SK-N-SH (cell line): ENCODE results near the gene FZD10. TPM values are rescaled to one million over a fixed set of nuclear protein-coding genes. Genes with fewer than 3 reads are reported as not detected.

Experiments
- CTCF ChIA-PET: fragments of 300-600, 350-600 bp; formaldehyde crosslinking; extraction: SDS; loops from one replicate; lab custom pipeline; 2021; lab: Yijun Ruan, JAX
- POLR2A ChIA-PET: fragments of 350-600 bp; sonication (Branson Sonifier 250); formaldehyde crosslinking; extraction: SDS; loops from one replicate; lab custom pipeline; 2020; ENCODE audit warnings: antibody characterized with exemption, inconsistent platforms; lab: Yijun Ruan, JAX
- DNase-seq: peaks from one replicate; pipeline ENCODE4 v3.0.0; 2012
- H2AFZ ChIP-seq: fragments of 200-600 bp; sonication (generic); 2 replicates; pipeline ENCODE4 v1.8.1; 2016; ENCODE audit warnings: antibody characterized with exemption, mild to moderate bottlenecking, low read depth
- H3F3A ChIP-seq: fragments of 200-600 bp; sonication (generic); replicated peaks from 2 replicates; pipeline ENCODE3; 2016; ENCODE audit warnings: antibody characterized with exemption, mild to moderate bottlenecking; ENCODE audit not compliant: insufficient read depth
- H3K27ac ChIP-seq, 2 experiments: fragments of 200-500 bp in 1 of 2; fragments of 200-600 bp in 1 of 2; sonication (Bioruptor generic) in 1 of 2; sonication (generic), shearing (Covaris generic) in 1 of 2; 2 replicates each; pipeline versions ENCODE4 v1.5.1 to v1.6.1; 2014 to 2016; ENCODE audit warnings: low read depth in 2 of 2, inconsistent platforms in 1 of 2, low read length in 1 of 2, mild to moderate bottlenecking in 1 of 2, mixed read lengths in 1 of 2
- H3K27me3 ChIP-seq: fragments of 200-600 bp; sonication (generic), shearing (Covaris generic); 2 replicates; pipeline ENCODE4 v1.6.1; 2016; ENCODE audit warnings: mixed run types; ENCODE audit not compliant: insufficient read depth
- H3K36me3 ChIP-seq, 2 experiments: fragments of 200-500 bp in 1 of 2; fragments of 200-600 bp in 1 of 2; sonication (Bioruptor generic) in 1 of 2; sonication (generic) in 1 of 2; replicated peaks in 1 of 2; 2 replicates each; pipeline versions ENCODE3 to v1.5.1; 2014 to 2016; ENCODE audit warnings: low read length in 1 of 2, mild to moderate bottlenecking in 1 of 2; ENCODE audit not compliant: insufficient read depth in 2 of 2, control insufficient read depth in 1 of 2
- H3K4me1 ChIP-seq, 2 experiments: fragments of 200-500 bp in 1 of 2; fragments of 200-600 bp in 1 of 2; sonication (Bioruptor generic) in 1 of 2; sonication (generic), shearing (Covaris generic) in 1 of 2; 2 replicates each; pipeline versions ENCODE4 v1.5.1 to v1.6.1; 2014 to 2016; ENCODE audit warnings: low read depth in 1 of 2, low read length in 1 of 2, mixed run types in 1 of 2; ENCODE audit not compliant: insufficient read depth in 2 of 2, control insufficient read depth in 1 of 2
- H3K4me2 ChIP-seq: fragments of 200-600 bp; sonication (generic), shearing (Covaris generic); 2 replicates; pipeline ENCODE4 v1.6.1; 2017; ENCODE audit warnings: mixed run types
- H3K4me3 ChIP-seq, 2 experiments: fragments of 200-500 bp in 1 of 2; fragments of 200-600 bp in 1 of 2; sonication (Bioruptor generic) in 1 of 2; sonication (generic), shearing (Covaris generic) in 1 of 2; 2 replicates each; pipeline versions ENCODE4 v1.5.1 to v1.8.1; 2014 to 2016; ENCODE audit warnings: low read depth in 2 of 2, inconsistent platforms in 1 of 2, low read length in 1 of 2, mild to moderate bottlenecking in 1 of 2, mixed read lengths in 1 of 2, moderate library complexity in 1 of 2
- H3K79me2 ChIP-seq: fragments of 200-600 bp; sonication (generic); 2 replicates; pipeline ENCODE4 v1.8.1; 2017; ENCODE audit warnings: mild to moderate bottlenecking; ENCODE audit not compliant: insufficient read depth
- H3K9ac ChIP-seq: fragments of 200-600 bp; sonication (generic); 2 replicates; pipeline ENCODE4 v1.6.1; 2017; ENCODE audit warnings: mixed run types
- H3K9me2 ChIP-seq: fragments of 200-600 bp; sonication (generic); 2 replicates; pipeline ENCODE4 v1.6.1; 2017; ENCODE audit warnings: mixed run types
- H3K9me3 ChIP-seq: fragments of 200-600 bp; sonication (generic); 2 replicates; pipeline ENCODE4 v1.6.1; 2017; ENCODE audit warnings: mixed run types, mild to moderate bottlenecking, moderate library complexity
- H4K20me1 ChIP-seq: fragments of 200-600 bp; sonication (generic); 2 replicates; pipeline ENCODE4 v1.6.1; 2017; ENCODE audit warnings: mild to moderate bottlenecking, mixed run types; ENCODE audit not compliant: insufficient read depth
- CHD2 ChIP-seq: fragments of 150-350 bp; IDR thresholded peaks from 2 replicates; pipeline ENCODE4 v1.6.1; 2018; ENCODE audit warnings: low read length; ENCODE audit not compliant: partially characterized antibody
- EP300 ChIP-seq, 2 experiments: IDR thresholded peaks; 2 replicates each; pipeline versions ENCODE4 v1.4.0 to v1.6.1; 2012; ENCODE audit warnings: borderline replicate concordance in 1 of 2, low read depth in 1 of 2, low read length in 1 of 2
- GABPA ChIP-seq: IDR thresholded peaks from 2 replicates; pipeline ENCODE4 v1.4.0; 2012; ENCODE audit warnings: low read depth, mild to moderate bottlenecking
- JUND ChIP-seq: IDR thresholded peaks from 2 replicates; pipeline ENCODE4 v1.4.0; 2012
- MXI1 ChIP-seq: IDR thresholded peaks from 2 replicates; pipeline ENCODE4 v1.6.1; 2012; ENCODE audit warnings: mild to moderate bottlenecking, low read depth, low read length, improper control_type of control experiment
- NFIC ChIP-seq: IDR thresholded peaks from 2 replicates; pipeline ENCODE4 v1.4.0; 2012; ENCODE audit warnings: borderline replicate concordance
- NRF1 ChIP-seq: IDR thresholded peaks from 2 replicates; pipeline ENCODE4 v1.6.1; 2012; ENCODE audit warnings: low read depth, mild to moderate bottlenecking, low read length
- RCOR1 ChIP-seq: fragments of 150-350 bp; IDR thresholded peaks from 2 replicates; pipeline ENCODE4 v1.6.1; 2017; ENCODE audit warnings: antibody characterized with exemption, low read length
- TCF12 ChIP-seq: IDR thresholded peaks from 2 replicates; pipeline ENCODE4 v1.4.0; 2012
- TEAD4 ChIP-seq: IDR thresholded peaks from 2 replicates; pipeline ENCODE4 v1.4.0; 2012; ENCODE audit warnings: mild to moderate bottlenecking, borderline replicate concordance; ENCODE audit not compliant: insufficient read depth
- ZBTB33 ChIP-seq: IDR thresholded peaks from 2 replicates; pipeline ENCODE4 v1.4.0; 2012; ENCODE audit warnings: low read depth, borderline replicate concordance
- WGBS: methylation state at CpG from one replicate; pipeline ENCODE4 v1.1.6; 2017; ENCODE audit warnings: low lambda C conversion rate; 5-methylcytosine and 5-hydroxymethylcytosine counted together
- polyA plus RNA-seq, 3 experiments: library from polyadenylated mRNA; depleted of rRNA; stranded (reverse); fragments of >200 nt; gene quantifications; 2 replicates each; pipeline ENCODE4 v1.2.3, GENCODE V29; 2012
- TF ChIP-seq, protein P1 (sequence below): IDR thresholded peaks from 2 replicates; pipeline ENCODE4; 2012

Gene FZD10
- polyA plus RNA-seq, 1 of the 3 experiments (the other 2 are of a cell fraction) = not detected

DNA sequence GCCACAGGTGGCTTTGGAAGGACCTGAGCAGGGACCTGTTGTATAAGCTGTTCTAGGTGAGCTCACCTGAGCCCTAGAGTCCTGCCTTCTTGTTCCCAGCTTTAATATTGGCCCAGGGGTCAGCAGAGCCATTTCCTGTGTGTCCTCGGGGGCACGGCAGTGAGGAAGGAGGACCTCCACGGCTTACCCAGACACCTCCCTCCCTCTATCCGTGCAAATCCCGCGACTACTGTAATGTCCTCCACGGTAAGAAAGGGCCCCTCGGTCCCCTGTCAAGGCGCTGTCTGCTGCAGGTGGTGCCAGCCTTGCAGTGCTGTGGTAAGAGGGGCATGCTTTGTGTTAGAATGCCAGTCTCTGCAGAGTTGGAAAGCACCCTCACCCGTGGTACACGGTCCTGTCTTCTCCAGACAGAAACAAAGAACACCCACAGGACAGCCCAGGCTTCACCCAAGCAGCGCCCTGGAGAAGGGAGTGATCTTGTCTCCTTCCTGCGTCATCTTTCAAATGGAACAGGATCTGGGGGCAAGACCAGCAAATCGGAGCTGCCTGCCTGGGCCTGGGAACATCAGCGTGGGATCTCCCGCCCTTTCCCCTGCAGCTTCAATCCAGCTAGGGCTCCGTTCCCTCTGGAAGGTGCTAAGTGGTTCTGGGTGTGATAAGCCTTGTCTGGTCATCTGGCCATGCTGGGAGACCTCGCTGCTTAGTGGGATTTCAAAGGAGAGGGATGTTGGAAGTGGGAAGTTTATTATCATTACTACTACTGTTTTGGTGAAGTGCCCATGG lies 20.2 kb upstream of the FZD10 start:
- peaks cover 0 to 3% of the 10 kb centered on the region in 2 experiments; a peak in 1 of 4 replicates for H3K4me1 ChIP-seq
- no peak overlapping the region for H3K9ac ChIP-seq
- no peaks in the 10 kb centered on the region for H3K36me3 ChIP-seq
- no peak overlapping the region for H3K4me3 ChIP-seq
- H3K4me2 ChIP-seq = no peak overlapping the region
- no peaks in the 10 kb centered on the region for H3F3A ChIP-seq
- H3K27me3 ChIP-seq = no peaks in the 10 kb centered on the region
- no peaks in the 10 kb centered on the region for H3K9me2 ChIP-seq
- 46% methylated on average over 17 of the region's 18 CpGs for WGBS
- no peaks in the 10 kb centered on the region for H4K20me1 ChIP-seq
- no peaks in the 10 kb centered on the region for H3K79me2 ChIP-seq
- TF ChIP-seq NFIC = no peak
- TF ChIP-seq CHD2 = no peak
- no peak for TF ChIP-seq EP300 (IDR thresholded peaks at IDR 0.05; ENCODE audit: borderline replicate concordance in 1 of 2, low read depth in 1 of 2, low read length in 1 of 2)
- TF ChIP-seq MXI1 = no peak
- no peak for TF ChIP-seq RCOR1
- TF ChIP-seq TEAD4 = no peak
- no peak for TF ChIP-seq JUND
- TF ChIP-seq GABPA = no peak
- TF ChIP-seq ZBTB33 = no peak
- TF ChIP-seq, protein P1, sequence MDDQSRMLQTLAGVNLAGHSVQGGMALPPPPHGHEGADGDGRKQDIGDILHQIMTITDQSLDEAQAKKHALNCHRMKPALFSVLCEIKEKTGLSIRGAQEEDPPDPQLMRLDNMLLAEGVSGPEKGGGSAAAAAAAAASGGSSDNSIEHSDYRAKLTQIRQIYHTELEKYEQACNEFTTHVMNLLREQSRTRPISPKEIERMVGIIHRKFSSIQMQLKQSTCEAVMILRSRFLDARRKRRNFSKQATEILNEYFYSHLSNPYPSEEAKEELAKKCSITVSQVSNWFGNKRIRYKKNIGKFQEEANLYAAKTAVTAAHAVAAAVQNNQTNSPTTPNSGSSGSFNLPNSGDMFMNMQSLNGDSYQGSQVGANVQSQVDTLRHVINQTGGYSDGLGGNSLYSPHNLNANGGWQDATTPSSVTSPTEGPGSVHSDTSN = no peak
- CTCF ChIA-PET = no interaction called here
- POLR2A ChIA-PET = no interaction called here
- H3K27ac ChIP-seq = no peak overlapping the region
- no peak for DNase-seq
- no peak overlapping the region for H2AFZ ChIP-seq
- no peaks in the 10 kb centered on the region for H3K9me3 ChIP-seq

- Histone ChIP-seq H4K20me1 (no peaks in the 10 kb centered on the region), H3K4me3 (no peak overlapping the region), H3K9me2 (no peaks in the 10 kb centered on the region), H3K79me2 (no peaks in the 10 kb centered on the region), H3K9me3 (no peaks in the 10 kb centered on the region), H3K27me3 (no peaks in the 10 kb centered on the region), H2AFZ (no peak overlapping the region), H3K4me1 (peaks cover 0 to 3% of the 10 kb centered on the region in 2 experiments; a peak in 1 of 4 replicates), H3F3A (no peaks in the 10 kb centered on the region), H3K9ac (no peak overlapping the region), H3K36me3 (no peaks in the 10 kb centered on the region), H3K27ac (no peak overlapping the region), H3K4me2 (no peak overlapping the region)
- ChIA-PET CTCF (no interaction called here), POLR2A (no interaction called here)
- DNase-seq = no peak
- no peak for TF ChIP-seq NRF1
- no peak for TF ChIP-seq TCF12
- 39% methylated on average over 11 of the region's 14 CpGs for WGBS
Observed at GRCh38 chr12:130142736-130143135, 19.5 kb upstream of the FZD10 start.
